A673 (cell line): ENCODE results near the gene NTRK3.

Experiments
- EZH2 ChIP-seq: fragments of 200-600 bp; sonication (generic); IDR thresholded peaks from 2 replicates; pipeline ENCODE4 v1.6.1; 2017; ENCODE audit warnings: borderline replicate concordance, low read depth, mild to moderate bottlenecking, mixed read lengths, antibody characterized with exemption, low read length; ENCODE audit not compliant: poor library complexity, severe bottlenecking
- TF ChIP-seq, protein P1 (sequence below): fragments of 300-800, 200-600 bp; sonication (generic); conservative IDR thresholded peaks from 2 replicates; pipeline ENCODE4 v1.5.1; 2017; ENCODE audit warnings: low read depth, mild to moderate bottlenecking, antibody characterized with exemption, low read length, moderate library complexity, mixed read lengths

DNA sequence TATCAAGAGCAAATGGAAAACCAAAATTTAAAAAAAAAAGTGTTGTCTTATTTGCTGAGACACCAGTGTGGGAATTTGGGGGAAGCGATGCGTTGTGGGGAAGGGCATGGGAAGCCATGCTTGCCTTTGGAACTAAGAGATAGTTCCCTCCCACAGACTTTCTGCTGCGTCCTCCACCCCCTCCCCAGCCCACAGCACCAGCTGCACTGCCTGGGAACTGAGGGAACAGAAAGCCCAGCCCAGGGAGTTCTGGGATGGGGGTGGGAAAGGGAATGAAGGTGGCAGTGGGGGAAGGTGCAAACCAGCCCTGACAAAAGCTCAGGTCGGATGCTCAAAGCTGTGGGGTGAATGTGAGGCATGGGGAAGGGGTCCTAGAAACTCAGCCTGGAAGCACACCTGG is 8.1 kb upstream of the NTRK3 start:
- TF ChIP-seq, protein P1, sequence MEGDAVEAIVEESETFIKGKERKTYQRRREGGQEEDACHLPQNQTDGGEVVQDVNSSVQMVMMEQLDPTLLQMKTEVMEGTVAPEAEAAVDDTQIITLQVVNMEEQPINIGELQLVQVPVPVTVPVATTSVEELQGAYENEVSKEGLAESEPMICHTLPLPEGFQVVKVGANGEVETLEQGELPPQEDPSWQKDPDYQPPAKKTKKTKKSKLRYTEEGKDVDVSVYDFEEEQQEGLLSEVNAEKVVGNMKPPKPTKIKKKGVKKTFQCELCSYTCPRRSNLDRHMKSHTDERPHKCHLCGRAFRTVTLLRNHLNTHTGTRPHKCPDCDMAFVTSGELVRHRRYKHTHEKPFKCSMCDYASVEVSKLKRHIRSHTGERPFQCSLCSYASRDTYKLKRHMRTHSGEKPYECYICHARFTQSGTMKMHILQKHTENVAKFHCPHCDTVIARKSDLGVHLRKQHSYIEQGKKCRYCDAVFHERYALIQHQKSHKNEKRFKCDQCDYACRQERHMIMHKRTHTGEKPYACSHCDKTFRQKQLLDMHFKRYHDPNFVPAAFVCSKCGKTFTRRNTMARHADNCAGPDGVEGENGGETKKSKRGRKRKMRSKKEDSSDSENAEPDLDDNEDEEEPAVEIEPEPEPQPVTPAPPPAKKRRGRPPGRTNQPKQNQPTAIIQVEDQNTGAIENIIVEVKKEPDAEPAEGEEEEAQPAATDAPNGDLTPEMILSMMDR, result no peak
- no peak for TF ChIP-seq EZH2
